Liver (tissue), 2 donors: ENCODE measurements around the gene IFNA7.
"Not testable (repeated sequence)": the region's sequence is repeated elsewhere in the genome, so short reads cannot be mapped to it uniquely, and the experiment has no call there.

Experiments
- YY1 ChIP-seq: IDR thresholded peaks from 2 replicates; pipeline ENCODE4 v1.6.1; 2016; ENCODE audit warnings: antibody characterized with exemption, mild to moderate bottlenecking
- TF ChIP-seq, protein P1 (sequence below): fragments of 150-350 bp; IDR thresholded peaks from 2 replicates; pipeline ENCODE4 v1.5.1; 2017; ENCODE audit warnings: improper control_type of control experiment, low read depth, low read length; ENCODE audit not compliant: missing input control
- donor health status: healthy.

DNA sequence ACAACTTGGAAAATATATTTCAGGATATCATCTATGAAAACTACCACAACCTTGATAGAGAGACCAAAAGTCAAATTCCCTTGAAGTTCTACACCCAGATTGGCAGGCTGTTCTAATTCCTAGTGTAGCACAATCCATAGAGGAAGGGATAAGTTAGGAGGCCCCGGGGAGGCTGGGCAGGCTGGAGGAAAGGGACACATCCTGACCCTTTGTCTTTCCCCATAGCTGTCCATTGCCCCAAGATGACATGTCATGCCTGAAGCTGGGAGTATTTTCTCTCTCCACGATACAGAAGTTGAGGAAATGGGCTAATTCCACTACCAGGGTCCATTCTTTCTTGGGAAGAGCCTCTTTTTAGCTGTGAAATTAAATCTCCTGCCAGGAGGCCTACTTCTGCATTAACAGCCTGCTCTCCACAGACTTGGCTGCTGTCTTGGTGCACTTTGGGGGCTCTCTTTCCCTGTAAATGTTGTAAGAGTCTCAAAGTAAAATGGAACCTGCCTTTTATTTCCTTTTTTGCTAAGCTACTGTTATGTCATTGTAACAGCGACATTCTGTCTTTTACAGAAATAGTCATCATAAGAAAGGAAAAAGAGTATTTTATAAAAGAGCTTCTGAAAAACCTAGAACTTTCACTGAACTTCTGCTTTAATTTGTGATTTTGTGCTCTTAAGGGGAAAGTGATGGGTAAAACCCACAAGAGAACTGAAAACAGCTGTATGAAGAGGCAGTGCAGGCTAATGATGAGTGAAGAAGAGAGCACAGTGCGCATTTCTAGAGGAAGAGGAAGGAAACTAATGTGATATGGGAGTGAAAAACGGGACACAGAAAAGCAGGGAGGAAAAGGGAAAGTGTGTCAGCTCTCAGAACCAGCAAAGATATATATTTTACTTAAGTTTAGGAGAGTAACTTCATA lies 11.7 kb upstream of the IFNA7 start:
- TF ChIP-seq, protein P1, sequence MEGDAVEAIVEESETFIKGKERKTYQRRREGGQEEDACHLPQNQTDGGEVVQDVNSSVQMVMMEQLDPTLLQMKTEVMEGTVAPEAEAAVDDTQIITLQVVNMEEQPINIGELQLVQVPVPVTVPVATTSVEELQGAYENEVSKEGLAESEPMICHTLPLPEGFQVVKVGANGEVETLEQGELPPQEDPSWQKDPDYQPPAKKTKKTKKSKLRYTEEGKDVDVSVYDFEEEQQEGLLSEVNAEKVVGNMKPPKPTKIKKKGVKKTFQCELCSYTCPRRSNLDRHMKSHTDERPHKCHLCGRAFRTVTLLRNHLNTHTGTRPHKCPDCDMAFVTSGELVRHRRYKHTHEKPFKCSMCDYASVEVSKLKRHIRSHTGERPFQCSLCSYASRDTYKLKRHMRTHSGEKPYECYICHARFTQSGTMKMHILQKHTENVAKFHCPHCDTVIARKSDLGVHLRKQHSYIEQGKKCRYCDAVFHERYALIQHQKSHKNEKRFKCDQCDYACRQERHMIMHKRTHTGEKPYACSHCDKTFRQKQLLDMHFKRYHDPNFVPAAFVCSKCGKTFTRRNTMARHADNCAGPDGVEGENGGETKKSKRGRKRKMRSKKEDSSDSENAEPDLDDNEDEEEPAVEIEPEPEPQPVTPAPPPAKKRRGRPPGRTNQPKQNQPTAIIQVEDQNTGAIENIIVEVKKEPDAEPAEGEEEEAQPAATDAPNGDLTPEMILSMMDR: not testable (repeated sequence)
- not testable (repeated sequence) for TF ChIP-seq YY1
